Measurements from ENCODE around the gene ERGIC1.

ERGIC1 gene

DNA sequence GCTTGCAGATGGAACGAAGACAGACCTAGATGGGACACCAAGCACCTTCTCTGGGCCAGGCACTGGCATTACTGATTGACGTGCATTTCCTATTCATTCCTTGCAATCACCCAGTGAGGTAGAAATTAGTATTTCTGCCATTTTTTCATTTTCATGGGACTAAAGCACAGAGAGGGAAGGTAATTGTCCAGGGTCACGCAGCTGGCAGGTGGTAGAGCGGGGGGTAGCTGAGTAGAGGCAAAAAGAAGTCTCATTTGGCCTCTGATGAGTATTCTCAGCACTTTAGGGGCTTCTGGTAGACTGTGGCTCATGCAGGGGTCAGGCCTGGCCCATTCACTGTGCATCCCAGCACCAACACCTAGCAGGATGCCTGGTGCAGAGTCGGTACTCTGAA is 43.6 kb upstream of the ERGIC1 start:
- TF ChIP-seq, protein P1, sequence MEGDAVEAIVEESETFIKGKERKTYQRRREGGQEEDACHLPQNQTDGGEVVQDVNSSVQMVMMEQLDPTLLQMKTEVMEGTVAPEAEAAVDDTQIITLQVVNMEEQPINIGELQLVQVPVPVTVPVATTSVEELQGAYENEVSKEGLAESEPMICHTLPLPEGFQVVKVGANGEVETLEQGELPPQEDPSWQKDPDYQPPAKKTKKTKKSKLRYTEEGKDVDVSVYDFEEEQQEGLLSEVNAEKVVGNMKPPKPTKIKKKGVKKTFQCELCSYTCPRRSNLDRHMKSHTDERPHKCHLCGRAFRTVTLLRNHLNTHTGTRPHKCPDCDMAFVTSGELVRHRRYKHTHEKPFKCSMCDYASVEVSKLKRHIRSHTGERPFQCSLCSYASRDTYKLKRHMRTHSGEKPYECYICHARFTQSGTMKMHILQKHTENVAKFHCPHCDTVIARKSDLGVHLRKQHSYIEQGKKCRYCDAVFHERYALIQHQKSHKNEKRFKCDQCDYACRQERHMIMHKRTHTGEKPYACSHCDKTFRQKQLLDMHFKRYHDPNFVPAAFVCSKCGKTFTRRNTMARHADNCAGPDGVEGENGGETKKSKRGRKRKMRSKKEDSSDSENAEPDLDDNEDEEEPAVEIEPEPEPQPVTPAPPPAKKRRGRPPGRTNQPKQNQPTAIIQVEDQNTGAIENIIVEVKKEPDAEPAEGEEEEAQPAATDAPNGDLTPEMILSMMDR (IDR thresholded peaks at IDR 0.05; ENCODE audit: insufficient read depth, low read depth, low read length, missing control alignments), result no peak
- H3K4me3 ChIP-seq (ENCODE audit: low read length), result no peak overlapping the region
- DNase-seq (ENCODE audit: low read depth), result no peak

DNA sequence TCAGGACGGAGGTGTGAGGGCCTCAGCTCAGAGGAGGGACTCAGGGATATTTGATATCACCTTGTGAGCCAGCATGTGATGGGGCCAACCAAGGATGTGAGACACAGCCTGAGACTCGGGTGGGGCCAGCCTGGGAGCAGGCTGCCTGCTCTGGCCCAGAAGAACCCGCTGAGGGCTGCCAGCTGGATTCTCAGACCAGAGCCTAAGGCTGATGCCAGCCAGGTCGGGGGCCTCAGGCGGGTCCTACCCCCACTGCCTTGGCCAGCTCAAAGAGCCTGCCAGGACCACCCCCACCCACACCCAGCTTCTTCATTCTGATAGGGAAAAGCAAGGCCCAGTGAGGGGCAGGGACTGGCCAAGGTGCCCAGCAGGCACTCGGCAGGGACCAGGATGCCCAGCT is 42.8 kb upstream of the ERGIC1 start:
- TF ChIP-seq, protein P1 (IDR thresholded peaks at IDR 0.05; ENCODE audit: insufficient read depth, low read depth, low read length, missing control alignments), result no peak
- DNase-seq (ENCODE audit: low read depth), result no peak
- no peak overlapping the region for H3K4me3 ChIP-seq (ENCODE audit: low read length)

DNA sequence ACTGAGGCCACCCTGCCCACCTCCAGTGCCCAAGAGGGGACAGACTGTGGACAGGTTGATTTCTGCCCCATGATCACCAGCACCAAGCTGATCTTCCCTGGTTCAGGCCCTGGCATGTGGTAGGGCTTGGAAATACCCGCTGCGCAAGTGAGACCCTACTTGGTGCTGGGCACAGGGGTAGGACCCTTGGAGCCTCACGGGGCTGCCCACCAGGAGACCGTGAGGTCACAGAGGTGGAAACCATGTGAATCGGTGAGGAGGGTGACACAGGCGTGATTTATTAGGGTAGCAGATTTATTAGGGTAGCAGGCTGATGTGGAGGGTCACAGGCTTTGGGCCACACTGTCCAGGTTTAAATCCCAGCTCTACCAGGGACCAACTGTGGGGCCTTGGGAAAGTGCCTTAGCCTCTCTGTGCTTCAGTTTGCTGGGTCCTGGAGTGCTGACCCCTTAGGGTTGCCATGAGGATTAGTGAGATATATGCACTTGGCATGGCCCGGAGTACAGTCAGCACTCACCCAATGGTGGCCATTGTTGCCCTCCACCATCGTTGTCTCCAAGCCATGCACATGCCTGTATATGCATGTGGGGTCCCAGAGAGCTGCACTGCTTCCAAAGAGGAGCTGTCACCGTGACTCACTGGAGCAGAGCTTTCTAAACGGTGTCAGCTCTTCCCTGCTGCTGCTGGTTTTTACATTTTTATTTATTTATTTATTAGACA is 42.2 kb upstream of the ERGIC1 start:
- H3K4me3 ChIP-seq (ENCODE audit: low read length), result no peak overlapping the region
- TF ChIP-seq, protein P1 (IDR thresholded peaks at IDR 0.05; ENCODE audit: insufficient read depth, low read depth, low read length, missing control alignments), result no peak
- no peak for DNase-seq (ENCODE audit: low read depth)

DNA sequence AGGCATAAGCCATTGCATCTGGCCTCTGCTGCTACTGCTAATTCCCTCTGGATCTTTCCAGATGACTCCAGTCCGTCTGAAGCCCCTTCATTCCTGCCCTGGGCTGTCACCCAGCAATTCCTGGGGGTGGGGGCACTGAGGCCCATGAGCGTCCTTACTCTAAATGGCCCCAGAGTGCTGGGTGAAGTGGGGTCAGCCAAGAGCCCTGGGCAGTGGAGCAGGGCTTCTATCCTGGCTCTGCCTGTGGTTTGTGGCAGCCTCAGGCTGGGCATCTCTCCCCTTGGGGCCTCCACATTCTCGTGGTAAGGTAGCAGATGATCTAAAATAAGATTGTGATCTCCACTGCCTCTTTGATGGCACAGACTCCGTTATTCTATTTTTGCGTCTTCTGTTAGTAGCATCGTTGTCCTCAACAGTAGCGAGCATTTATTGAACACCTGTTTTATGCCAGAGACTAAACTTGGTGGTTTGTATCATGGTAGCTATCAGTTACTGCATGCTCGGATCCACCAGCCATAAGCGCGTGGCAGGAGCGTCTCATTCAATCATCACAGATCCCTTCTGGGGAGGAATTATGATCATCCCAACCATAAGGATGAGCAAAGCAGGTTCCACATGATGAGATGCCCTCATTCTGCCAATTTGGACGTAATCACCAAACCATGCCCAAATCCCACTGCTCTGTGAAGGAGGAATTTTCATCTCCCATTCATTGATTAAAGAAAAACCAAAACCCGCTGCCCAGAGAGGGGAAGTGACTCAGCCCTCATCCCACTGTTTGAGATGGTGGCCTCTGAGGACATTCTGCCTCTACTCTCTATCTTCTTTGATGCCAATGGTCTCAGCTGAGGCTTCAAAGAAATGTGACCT is 41.1 kb upstream of the ERGIC1 start:
- TF ChIP-seq, protein P1 (IDR thresholded peaks at IDR 0.05; ENCODE audit: insufficient read depth, low read depth, low read length, missing control alignments), result no peak
- H3K4me3 ChIP-seq (ENCODE audit: low read length), result no peak overlapping the region
- no peak for DNase-seq (ENCODE audit: low read depth)

DNA sequence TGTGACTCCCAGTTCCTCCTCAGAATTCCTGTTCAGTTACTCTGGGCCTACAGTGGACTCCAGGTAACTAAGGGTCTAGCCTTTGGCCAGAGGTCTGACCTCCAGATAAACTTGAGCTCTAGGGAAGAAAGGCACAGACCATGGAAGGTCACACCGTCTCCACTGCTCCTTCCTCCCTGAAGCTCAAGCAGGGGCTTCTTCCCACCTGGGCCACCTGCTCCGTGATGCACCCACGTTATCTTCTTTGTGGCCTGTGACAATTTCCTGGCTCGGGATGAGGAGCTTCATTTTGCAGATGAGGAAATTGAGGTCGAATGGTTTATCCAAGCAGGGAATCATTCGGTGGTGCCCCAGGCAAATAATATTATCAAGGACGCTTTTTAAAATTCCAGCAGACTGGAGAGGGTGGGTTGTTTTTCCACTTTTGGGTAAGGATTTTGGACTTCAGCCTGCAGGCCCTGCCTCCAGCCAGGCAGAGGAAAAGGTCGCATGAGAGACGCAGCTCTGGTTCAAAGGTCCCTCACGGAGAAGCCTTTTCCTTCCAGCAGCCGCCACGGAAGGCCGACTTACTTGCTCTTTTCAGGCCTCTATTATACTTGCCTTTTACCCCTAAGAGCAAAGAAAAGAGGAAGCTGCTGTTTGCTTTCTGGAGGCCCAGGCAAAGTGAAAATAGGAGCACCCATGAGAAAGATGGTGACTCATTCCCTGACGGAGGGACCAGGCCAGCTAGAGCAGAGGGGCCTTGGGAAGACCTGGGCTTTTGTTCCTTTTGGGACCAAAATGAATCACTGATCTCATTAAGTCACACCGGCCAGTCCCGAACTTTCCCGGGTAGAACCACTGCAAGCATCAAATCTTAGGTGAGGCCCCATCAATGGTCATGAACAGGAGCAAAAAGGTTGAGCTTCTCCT is 40.2 kb upstream of the ERGIC1 start:
- H3K4me3 ChIP-seq (ENCODE audit: low read length), result no peak overlapping the region
- TF ChIP-seq, protein P1 (IDR thresholded peaks at IDR 0.05; ENCODE audit: insufficient read depth, low read depth, low read length, missing control alignments), result no peak
- DNase-seq (ENCODE audit: low read depth), result no peak

DNA sequence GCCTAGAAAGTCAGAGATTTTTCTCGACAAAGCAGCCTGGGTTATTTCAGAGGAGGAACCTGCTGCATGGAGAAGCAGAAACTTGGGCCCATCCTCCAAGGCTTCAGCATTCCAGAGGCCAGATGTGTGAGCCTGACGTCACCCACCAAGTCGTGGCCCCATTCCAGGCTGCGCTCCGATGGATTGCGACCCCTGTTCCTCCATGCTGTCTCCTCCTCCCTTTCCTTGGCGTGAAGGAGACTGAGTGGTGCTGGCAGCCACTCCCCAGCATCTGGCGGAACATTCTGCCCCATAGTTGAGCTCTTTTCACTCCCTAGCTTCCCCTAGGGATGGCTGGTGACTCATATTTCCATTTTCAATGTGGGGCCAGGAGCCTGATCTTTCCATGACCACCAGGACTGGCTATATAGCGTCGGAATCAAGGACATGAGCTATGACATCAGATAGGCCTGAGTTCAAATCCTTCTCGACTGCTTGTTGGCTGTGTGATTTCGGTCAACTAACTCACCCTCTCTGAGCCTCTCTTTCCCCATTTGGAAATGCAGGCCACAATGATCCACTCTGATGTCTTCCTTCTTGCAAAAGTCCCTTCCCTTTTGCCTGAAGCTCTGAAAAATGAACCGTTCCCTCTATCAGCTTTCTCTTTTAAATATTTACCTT is 38.6 kb upstream of the ERGIC1 start:
- DNase-seq (ENCODE audit: low read depth), result peak; percentile 49

More for the DNA sequence above, 38.6 kb upstream of the ERGIC1 start:
- H3K4me3 ChIP-seq (ENCODE audit: low read length), result no peak overlapping the region
- TF ChIP-seq, protein P1 (IDR thresholded peaks at IDR 0.05; ENCODE audit: insufficient read depth, low read depth, low read length, missing control alignments), result no peak

Measured in epithelial cell of esophagus (primary cell).